ENCODE measurements around the gene TUB. TPM values are rescaled to one million over a fixed set of nuclear protein-coding genes. Genes with fewer than 3 reads are reported as not detected.

The TUB gene
- total RNA-seq, result 6.8 TPM
- polyA plus RNA-seq (ENCODE audit: insufficient read depth, low read depth, low replicate concordance), result 5.9 TPM
- long read RNA-seq, donor 1, result 0 reads
- long read RNA-seq, donor 2, partial matches to known transcripts, result 0 of 1 reads
- long read RNA-seq, donor 2, other reads (novel, unspliced or antisense), result 0 of 1 reads
- long read RNA-seq, donor 3, partial matches to known transcripts, result 9 of 10 reads
- long read RNA-seq, donor 3, other reads (novel, unspliced or antisense), result 0 of 10 reads
- long read RNA-seq, donor 4, partial matches to known transcripts, result 0 of 1 reads
- long read RNA-seq, donor 4, other reads (novel, unspliced or antisense), result 0 of 1 reads
- long read RNA-seq, donor 5, result 0 reads
- long read RNA-seq, donor 6, result 0 reads
- long read RNA-seq, donor 7, partial matches to known transcripts, result 0 of 2 reads
- long read RNA-seq, donor 7, other reads (novel, unspliced or antisense), result 2 of 2 reads
- long read RNA-seq, donor 8, partial matches to known transcripts, result 5 of 5 reads
- long read RNA-seq, donor 8, other reads (novel, unspliced or antisense), result 0 of 5 reads
- long read RNA-seq, donor 9, result 0 reads
- long read RNA-seq, donor 10, partial matches to known transcripts, result 11 of 11 reads
- long read RNA-seq, donor 10, other reads (novel, unspliced or antisense), result 0 of 11 reads

GRCh38 chr11:8080674-8081590 lies at the start of gene TUB:
TUB (plus strand) TSS chr11:8081211; CDS start chr11:8081511, 300 bp downstream.
- Histone ChIP-seq H3K27ac (ENCODE audit: low read depth in 2 of 2, low read length in 2 of 2) (no peak within 1 kb of the TSS), H3K27me3 (ENCODE audit: control insufficient read depth, insufficient read depth, low read length) (no peaks in the 10 kb centered on the region), H3K4me3 (ENCODE audit: low read length in 3 of 3) (peak within 1 kb of the TSS; percentile 52 to 73 (median 59)), H3K4me1 (ENCODE audit: control insufficient read depth in 2 of 3, insufficient read depth in 2 of 3, low read depth in 1 of 3, low read length in 3 of 3) (peaks cover 0 to 21% (median 13%) of the 10 kb centered on the region in 3 donors), H3K9ac (ENCODE audit: low read length in 3 of 3) (peak within 1 kb of the TSS in 1 of 3 donors; percentile 67), H3K9me3 (ENCODE audit: control insufficient read depth in 2 of 3, insufficient read depth in 1 of 3, low read length in 3 of 3) (no peaks in the 10 kb centered on the region), H3K36me3 (ENCODE audit: control insufficient read depth in 2 of 3, insufficient read depth in 3 of 3, low read length in 3 of 3) (no peaks in the 10 kb centered on the region)
- no peak for TF ChIP-seq CTCF (IDR thresholded peaks at IDR 0.05; ENCODE audit: borderline replicate concordance, extremely low read depth, insufficient read depth)
- intact Hi-C loops (cut with DNase I), result no loop called here
- FAIRE-seq (no peak), DNase-seq (peak in 4 of 5 donors; percentile 52 to 83 (median 69))

- no peak for DNase-seq
- no peak for FAIRE-seq
- Histone ChIP-seq H3K27ac (ENCODE audit: low read depth in 2 of 2, low read length in 2 of 2) (no peak overlapping the region), H3K9me3 (ENCODE audit: control insufficient read depth in 2 of 3, insufficient read depth in 1 of 3, low read length in 3 of 3) (no peaks in the 10 kb centered on the region), H3K4me3 (ENCODE audit: low read length in 3 of 3) (no peak overlapping the region), H3K9ac (ENCODE audit: low read length in 3 of 3) (no peak overlapping the region), H3K36me3 (ENCODE audit: control insufficient read depth in 2 of 3, insufficient read depth in 3 of 3, low read length in 3 of 3) (no peaks in the 10 kb centered on the region), H3K4me1 (ENCODE audit: control insufficient read depth in 2 of 3, insufficient read depth in 2 of 3, low read depth in 1 of 3, low read length in 3 of 3) (peaks cover 0 to 9% (median 3%) of the 10 kb centered on the region in 3 donors), H3K27me3 (ENCODE audit: control insufficient read depth, insufficient read depth, low read length) (no peaks in the 10 kb centered on the region)
- TF ChIP-seq CTCF (IDR thresholded peaks at IDR 0.05; ENCODE audit: borderline replicate concordance, extremely low read depth, insufficient read depth), result no peak
- intact Hi-C loops (cut with DNase I), result loop anchor here (10.0 kb wide), 1 partner anchor 63 kb away; no protein-coding TSS in a partner anchor
Measured at GRCh38 chr11:8031248-8032115, 49.5 kb upstream of the TUB start.

- no peak overlapping the region for H3K27ac ChIP-seq (ENCODE audit: low read depth in 2 of 2, low read length in 2 of 2)
- DNase-seq, result no peak
- H3K27me3 ChIP-seq (ENCODE audit: control insufficient read depth, insufficient read depth, low read length), result no peaks in the 10 kb centered on the region
- no peak overlapping the region for H3K9ac ChIP-seq (ENCODE audit: low read length in 3 of 3)
- TF ChIP-seq CTCF (IDR thresholded peaks at IDR 0.05; ENCODE audit: borderline replicate concordance, extremely low read depth, insufficient read depth), result no peak
- no peak overlapping the region for H3K4me3 ChIP-seq (ENCODE audit: low read length in 3 of 3)
- peaks cover 0 to 9% (median 3%) of the 10 kb centered on the region in 3 donors for H3K4me1 ChIP-seq (ENCODE audit: control insufficient read depth in 2 of 3, insufficient read depth in 2 of 3, low read depth in 1 of 3, low read length in 3 of 3)
- H3K9me3 ChIP-seq (ENCODE audit: control insufficient read depth in 2 of 3, insufficient read depth in 1 of 3, low read length in 3 of 3), result no peaks in the 10 kb centered on the region
- no peak for FAIRE-seq
- intact Hi-C loops (cut with DNase I), result loop anchor here (10.0 kb wide), 1 partner anchor 63 kb away; no protein-coding TSS in a partner anchor
- no peaks in the 10 kb centered on the region for H3K36me3 ChIP-seq (ENCODE audit: control insufficient read depth in 2 of 3, insufficient read depth in 3 of 3, low read length in 3 of 3)
Measured at GRCh38 chr11:8032122-8032521, 48.9 kb upstream of the TUB start.

Data from kidney (tissue), 22 donors.